HG03439 (cell line): Measurements from ENCODE around the gene CNTN4.
"Not testable (repeated sequence)": the region's sequence is repeated elsewhere in the genome, so short reads cannot be mapped to it uniquely, and the experiment has no call there.

Source experiments
- ATAC-seq: cut with Tn5 transposase; IDR thresholded peaks from one replicate; pipeline ENCODE4 v1.9.1; 2021; ENCODE audit warnings: mild to moderate bottlenecking, moderate library complexity; ENCODE audit not compliant: unreplicated experiment

Gene CNTN4

DNA sequence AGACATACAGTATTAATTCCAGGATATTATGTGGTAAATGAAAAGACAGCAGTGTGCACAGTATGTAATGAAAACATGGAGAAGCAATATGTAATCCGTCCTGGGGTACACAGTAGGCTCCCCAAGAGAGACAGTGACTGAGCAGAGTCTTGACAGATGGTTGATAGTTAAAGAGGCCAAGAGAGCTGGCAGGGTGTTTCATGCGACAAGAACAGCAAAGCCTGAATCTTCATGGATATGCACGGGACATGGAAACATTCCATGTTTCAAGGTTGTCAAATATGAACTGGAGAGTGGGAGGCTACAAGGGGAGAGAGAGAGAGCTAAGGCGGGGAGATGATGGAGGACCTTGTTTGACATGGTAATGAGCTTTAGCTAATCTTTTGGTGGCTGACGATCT is 673.1 kb downstream of the CNTN4 start:
- no peak for ATAC-seq

DNA sequence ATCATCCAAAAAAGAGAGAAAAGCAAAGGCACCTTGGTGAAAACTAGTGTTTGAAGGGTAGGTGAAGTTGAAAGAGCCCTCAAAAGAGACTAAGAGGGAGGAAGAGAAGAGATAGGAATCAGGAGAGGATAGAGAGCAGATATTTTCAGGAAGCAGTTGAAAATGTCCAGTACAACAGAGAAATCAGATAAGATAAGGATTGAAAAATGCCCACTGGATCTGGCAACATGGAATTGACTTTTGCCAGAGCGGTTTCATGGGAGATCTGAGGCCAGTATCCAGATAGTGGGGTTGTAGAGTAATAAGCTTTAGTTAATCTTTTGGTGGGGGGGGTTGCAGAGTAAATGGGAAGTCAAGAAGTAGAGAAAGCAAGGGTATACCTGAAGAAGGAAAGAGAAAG is 674.1 kb downstream of the CNTN4 start:
- no peak for ATAC-seq

DNA sequence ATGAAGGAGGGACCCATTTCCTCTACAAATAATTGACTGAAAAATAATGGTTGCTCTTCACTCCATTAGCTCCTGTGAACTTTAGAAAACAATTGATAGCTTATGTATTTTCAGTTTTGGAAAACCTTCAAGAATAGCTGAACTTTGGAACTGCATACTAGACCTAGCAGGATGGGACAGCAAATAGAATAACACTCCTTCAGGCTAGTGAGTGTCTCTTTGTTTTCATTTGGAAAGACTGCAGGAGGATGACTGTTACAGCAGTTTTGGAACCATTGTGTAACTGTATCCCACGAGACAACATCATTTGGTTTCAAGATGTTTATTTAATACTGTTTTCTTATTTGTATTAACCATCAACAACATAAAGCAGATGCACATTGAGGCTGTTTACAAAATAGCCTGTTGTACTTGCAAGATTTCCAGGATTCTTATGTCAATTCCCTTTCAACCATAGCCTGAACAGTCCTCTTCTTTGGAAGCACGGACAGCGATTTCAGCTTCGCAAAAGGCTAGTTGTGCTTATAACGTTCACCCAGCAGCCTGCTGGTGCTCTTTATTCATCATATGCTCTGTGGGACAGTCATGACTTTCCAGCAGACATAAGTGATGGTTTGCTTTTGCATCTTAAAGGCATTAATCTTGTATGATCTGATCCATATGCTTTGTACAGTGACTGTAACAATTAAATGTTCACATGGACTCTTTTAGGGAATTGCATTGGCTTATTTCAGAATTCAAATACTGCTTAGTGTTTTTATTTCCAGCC is 676.0 kb downstream of the CNTN4 start:
- no peak for ATAC-seq

DNA sequence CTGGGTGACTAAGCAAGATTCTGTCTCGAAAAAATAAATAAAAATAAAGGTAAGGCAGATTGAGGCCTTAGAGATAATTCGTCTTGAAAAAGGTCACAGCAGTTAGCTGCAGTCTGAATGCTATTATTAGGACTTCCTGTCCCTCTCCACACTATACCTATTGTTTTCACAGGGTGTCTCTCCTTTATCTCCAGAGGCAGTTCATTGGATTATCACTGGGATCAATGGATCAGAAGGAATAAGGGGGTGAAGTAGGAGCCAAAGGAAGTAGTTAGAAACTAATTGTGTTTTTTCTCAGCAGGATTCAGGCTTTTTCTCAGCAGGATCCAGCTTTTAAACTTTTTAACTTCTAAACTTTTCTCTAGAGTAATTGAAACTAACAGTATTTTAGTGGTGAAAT is 684.6 kb downstream of the CNTN4 start:
- no peak for ATAC-seq

DNA sequence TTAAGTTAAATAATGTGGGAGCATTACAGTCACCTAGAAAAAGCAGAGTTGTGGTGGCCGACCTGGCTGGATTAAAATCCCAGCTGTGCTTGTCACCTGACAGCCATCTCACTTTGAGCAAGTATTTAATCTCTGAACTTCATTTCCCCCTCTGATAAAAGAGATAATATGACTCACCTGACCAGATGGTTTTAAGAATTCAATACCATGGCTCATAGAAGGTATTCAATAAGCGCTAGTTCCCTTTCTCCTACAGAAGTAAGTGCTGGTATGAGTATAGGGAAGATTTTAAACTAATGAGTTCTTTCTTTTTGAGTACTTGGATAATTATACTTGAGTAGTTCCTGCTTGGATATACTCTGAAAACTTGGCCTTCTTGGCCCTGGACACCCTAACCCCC is 686.0 kb downstream of the CNTN4 start:
- no peak for ATAC-seq

DNA sequence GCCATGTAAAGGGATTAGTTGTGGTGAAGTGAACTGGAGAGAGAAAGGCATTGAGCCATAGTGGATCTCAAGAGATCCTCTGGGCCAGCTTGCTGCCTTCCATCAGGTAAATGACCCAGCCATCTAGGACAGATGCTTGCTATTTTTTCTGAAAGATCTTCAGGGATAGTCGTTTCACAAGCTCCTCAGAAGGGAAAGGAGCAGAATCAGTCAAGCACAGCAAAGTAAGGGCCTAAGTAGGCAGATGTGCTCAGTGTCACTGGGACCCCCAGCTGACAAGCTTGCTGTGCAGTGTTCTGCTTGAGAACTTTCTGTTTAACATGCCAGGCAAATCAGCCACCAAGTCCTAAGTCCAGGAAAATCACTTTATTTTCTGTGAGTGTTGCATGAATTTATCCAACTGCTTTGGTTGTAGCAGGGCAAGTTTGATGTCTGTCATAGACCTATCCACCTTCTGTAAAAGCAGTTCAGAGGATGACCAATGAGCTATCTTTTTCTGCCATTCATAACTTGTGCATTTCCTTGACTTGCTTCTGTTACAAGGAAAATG is 691.7 kb downstream of the CNTN4 start:
- no peak for ATAC-seq

DNA sequence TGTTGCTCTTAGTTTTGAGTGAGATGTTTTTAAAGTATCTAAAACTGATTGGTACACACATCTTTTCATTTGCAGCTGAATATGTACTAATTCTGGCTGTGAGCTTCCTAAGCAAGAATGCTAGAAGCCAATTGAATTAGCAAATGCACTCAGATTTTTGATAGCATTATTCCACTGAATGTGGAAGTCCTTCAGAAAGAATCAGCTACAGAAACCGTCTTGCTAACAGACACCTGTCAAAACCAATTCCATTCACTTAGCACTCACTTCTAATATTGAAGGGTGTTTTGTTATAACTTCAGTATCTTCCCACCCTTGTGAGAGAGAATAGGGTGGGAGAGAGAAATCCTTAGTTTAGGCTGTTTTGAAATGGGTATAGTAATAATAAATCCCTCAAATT is 693.8 kb downstream of the CNTN4 start:
- ATAC-seq, result no peak

DNA sequence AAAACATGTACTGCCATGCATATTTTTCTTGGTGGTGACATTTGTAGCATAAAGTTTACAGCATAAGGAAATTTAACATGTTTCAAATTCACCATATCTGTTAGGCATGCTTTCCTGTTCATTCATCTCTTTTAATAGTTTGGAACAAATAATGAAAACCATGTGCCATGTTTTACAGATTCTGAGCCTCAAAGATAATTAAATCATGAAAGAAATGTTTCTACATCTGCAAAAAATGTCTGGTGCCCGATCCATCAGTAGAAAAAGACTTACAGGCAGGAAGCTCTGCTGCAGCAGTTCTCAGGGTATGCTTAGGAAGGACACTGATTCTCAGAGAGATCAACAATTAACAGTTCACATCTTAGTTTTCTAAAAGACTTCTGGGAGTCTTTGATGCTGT is 695.3 kb downstream of the CNTN4 start:
- no peak for ATAC-seq

DNA sequence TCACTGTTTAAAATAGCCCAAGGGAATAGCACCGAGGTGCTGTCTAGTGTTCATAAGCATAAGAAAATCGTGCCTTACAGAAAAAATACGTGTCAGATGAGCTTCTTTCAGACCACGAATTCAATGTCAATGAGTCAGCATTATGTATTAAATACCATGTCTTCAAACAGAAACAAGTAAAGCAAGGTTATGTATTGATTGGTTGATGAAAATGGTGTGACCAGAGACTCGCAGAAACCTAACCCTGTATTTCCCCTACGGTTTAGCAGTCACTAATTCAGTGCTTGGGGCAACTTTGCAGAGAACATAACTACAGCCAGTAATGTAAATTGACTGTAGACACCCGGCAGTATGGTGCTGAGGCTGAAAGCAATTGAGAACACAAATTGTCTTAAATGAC is 703.8 kb downstream of the CNTN4 start:
- ATAC-seq, result no peak

DNA sequence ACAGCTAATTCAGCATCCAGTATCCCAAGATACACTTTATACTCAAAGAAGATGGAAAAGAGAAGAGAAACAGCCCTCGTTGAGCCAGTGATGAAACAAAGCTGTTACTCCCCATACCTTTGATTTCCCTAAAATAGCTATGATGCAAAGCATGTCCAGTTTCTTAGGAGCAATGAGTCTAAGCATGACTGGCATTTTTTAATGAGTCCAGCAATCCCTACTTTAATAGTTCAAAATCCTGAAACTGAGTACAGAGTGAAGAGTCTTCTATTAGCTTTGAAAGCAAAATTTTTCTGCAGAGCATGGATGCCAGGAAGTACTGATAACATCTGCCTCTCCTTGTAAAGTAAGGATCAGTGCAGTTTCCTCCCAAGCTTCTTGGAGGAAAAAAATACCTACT is 708.8 kb downstream of the CNTN4 start:
- no peak for ATAC-seq

DNA sequence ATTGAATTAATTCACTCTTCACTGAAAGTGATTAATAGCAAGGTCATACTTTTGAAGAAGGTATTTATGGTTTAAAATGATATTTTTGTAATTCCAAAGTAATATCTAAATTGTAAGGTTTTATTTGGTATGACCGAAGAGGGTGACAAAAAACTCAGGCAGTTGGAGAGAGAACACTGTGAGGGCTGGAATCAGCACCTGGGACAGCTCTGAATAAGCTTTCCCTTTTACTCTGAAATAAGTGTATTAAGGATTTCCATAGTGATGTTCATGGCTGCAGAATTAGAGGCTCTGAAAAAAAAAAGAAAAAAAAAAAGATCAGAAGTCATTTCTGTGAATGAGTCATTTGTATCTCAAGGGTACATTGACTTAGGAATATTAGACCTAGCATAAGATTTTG is 712.1 kb downstream of the CNTN4 start:
- no peak for ATAC-seq

DNA sequence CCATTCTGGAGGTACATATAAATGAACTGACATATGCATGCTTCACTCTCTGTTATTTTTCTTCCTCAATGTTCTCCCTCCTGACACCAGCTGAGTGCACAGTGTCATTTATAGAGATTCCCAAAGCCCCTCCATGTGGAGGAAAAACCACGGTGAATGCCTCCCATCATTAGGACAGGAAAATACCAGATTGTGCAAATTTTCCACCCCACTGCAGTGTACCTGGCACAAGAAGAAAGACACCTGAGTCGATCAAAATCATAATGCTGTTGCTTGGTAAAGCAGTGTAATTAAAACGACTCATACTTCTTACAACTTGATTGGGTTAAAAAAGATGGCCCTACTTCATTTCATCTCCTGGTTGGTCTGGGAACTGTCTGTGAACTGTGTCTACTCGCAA is 720.9 kb downstream of the CNTN4 start:
- no peak for ATAC-seq

DNA sequence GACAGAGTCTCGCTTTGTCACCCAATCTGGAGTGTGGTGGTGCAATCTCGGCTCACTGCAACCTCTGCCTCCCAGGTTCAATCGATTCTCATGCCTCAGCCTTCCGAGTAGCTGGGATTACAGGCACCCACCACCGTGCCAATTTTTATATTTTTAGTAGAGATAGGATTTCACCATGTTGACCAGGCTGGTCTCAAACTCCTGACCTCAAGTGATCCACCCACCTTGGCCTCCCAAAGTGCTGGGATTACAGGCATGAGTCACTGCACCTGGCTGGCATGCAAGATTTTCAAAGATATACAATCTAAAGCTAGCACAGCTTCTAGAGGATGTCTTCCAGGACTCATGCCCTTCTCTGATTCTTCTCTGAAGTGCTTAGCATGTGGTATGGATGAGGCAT is 722.3 kb downstream of the CNTN4 start:
- ATAC-seq, result not testable (repeated sequence)

DNA sequence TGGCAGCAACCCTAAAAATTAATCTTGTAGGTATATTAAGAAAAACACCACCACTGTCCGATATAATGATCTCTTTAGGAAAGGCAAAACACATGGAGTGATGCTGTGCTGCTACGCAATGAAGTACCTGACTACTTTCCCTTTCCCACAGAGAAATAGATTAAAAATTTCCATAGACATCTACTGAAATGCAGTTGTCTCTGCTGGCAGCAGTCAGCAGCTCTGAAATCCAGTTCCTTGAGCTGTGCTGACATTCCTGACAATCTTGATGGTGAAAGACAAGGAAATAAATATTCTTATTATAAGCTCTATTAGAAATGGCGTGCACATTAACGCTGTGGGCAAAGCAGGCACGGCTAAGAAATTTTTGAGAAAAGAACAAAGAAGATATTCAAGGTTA is 723.9 kb downstream of the CNTN4 start:
- no peak for ATAC-seq

DNA sequence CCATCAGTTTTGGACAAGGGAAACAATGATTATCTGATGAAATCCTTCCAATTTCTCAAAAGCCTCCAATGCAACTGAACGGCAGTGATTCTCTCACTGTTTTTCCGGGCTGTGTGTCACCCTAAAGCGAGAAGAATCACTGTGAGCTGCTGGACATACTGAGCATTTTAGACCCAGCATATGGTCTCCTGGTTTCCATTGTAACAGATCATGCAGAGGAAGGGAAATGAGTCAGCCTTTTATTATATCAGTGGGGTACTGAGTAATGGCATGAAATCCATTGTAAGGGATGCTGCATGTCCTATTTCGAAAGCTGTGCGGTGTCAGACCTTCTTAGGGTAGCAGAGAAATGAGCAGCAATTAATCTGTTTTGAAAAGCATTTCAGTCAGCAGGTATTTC is 724.4 kb downstream of the CNTN4 start:
- ATAC-seq, result no peak

DNA sequence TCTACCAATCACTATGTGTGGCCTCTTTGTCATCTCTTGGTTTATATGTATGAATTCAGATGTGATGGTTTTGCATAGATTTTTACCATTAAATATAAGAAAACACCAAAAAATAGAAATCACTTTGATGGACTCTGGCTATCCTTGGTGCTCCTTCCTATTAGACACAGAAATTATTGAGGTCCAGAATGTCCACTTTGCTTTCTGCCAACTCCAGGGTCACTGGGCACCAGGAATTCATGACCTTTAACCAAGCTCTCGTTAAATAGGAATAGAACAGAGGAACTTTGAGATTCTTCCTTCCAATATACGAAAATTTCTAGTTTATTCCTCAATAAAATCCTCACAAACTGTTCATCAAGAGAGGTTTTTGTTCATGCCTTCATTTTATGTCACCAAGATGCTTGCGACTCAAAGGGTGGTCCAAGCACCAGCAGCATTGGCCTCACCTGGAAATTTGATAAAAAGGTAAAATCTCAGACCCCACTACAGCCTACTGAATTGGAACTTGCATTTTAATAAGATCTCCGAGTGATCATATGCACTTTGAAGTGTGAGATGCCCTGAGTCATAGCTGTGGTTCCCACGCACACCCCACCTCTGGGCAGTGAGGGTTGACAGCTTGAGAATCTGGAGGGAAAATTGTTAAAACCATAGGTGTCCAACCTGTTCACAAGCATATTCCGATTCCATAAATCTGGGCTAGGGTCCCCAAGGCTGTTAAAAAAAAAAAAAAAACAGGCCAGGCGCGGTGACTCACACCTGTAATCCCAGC is 725.0 kb downstream of the CNTN4 start:
- no peak for ATAC-seq

DNA sequence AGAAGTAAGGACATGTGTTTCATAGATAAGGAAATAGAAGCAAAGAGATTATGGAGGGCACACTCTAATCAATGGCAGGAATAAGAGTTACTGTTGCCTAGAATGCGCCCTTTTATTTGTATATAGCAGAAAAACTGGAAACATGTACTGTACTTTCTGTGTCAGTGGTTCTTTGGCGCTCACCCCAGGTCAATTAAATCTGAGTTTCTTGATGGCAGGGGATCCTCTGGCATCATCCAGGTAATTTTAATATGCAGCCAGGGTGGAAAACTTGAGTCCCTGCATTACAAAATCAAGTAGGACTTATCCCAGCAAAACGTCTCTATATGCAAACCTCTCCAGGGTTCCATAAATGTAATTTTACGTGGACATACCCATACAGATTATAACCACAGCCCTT is 727.4 kb downstream of the CNTN4 start:
- no peak for ATAC-seq

DNA sequence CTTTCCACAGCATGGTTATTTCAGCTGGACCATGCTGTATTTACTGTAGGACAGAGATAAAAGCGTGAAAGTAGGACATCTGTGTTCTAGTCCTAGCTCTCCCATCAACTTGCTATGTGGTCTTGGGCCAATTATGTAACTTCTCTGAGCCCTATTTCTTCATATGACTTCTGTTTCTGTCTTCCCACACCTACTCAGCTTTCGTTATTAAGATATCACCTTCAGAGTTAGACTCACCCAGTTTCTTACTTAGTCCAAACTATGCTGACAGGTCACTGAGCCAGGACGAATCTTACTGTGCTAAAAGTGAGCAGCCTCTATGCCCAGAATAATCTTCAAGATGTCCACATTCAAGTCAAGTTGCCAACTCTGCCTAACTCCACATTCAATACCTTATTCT is 727.8 kb downstream of the CNTN4 start:
- no peak for ATAC-seq

DNA sequence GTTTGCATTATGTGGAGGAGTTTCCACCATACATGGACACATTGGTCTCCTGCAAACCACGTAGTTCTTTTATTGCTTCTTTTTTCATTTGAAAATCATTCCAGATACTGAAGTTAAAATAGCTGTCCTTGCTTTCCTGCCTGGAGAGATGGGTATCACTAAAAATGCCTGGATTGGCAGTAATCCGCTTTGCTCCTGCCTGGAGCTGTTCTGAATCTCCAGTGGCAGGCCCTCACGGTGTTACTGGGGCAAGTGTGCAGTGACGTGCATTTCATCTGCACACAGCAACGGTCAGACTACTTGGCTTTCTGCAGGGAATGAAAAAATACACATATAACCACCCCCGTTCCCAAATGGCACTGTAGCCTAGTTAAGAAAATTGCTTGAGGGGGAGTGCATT is 738.6 kb downstream of the CNTN4 start:
- ATAC-seq, result no peak

DNA sequence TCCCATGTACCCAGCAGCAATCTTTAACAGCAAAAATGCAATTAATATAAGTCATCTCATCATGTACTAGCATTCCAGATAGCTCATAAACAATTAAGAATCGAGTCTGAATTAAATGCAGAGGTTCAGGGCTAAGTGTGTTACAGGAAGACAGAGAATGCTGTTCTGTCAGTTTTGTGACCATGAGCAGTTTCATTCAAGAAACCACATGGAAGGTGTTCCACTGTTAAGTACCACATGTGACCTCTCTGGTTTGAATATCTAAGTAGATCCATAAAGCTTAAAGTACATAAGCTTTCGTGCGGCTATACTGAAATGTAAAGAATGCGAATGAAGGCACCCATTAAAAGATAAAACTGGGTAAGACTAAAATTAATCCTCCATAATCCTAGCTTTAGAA is 739.2 kb downstream of the CNTN4 start:
- ATAC-seq, result no peak

DNA sequence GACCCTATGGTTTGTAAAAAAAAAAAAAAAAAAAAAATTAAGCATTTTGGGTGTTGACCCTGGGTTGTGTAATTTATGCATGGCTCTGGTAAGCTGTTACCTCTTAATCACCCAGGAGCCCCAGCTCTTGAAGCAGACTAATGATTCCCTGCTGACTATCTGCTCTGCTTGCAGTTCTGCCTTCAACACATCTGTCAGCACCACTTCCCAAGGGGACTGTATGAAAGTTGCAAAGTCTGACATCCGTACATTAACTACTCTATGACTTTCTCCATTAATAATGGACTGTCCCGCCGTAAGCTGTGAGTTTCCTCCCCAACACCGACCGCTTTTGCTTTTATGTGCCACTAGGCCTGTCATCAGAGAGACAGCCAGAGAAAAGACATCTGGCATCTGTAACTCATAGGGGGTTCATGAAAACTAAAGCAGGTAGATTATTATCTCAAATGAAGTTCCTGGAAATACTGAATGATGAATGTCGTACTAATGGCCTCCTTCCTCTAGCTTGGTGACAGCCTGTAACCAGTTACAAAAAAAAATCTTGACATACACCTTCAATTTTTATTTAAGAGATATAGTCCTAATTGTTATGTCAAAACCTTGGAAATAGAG is 740.0 kb downstream of the CNTN4 start:
- ATAC-seq, result no peak

DNA sequence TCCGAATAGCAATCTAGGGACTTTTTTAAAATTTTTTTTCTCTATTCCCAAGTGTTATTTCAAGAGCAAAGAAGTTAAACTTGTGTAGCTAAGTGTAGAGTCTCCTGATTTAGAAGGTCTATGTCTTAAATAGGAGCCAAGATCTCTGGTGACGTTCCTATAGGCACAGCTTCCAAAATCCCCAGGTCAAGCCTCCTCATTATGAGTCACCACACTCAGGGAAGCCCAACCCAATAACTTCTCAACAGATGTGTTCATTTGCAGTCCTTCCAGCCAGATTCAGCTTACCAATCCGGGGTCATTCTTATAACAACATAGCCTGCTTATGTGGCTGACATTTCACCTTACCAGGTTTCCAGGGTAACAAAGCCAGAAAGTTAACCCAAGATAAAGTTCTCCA is 741.2 kb downstream of the CNTN4 start:
- ATAC-seq, result no peak
